ENCODE results near the gene LHX2. TPM values are rescaled to one million over a fixed set of nuclear protein-coding genes. Genes with fewer than 3 reads are reported as not detected.

LHX2 gene
- total RNA-seq, 4 donors from 2014 or later, result not detected

DNA sequence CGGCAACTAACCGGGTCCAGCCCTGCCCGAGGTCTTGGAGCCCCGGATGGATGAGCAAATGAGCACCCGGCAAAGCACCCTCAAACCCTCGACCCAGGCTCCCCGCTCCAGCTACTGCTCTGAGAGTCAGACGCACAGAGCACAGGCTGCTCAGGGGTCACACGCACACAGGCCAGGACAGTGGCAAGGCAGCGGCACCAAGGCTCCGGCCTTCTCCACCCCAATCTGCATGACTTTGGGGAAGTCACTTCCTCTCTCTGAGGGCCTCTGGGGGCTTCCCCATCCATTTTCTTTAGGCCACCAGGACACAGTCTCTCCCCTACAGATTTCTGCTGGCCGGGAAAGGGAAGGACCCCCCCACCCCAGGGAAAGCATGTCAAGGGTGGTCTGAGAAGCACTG, 18.0 kb downstream of the LHX2 start:
- no peaks in the 10 kb centered on the region for H3K36me3 ChIP-seq
- no peak for TF ChIP-seq POLR2A (IDR thresholded peaks at IDR 0.05)
- TF ChIP-seq, protein P1, sequence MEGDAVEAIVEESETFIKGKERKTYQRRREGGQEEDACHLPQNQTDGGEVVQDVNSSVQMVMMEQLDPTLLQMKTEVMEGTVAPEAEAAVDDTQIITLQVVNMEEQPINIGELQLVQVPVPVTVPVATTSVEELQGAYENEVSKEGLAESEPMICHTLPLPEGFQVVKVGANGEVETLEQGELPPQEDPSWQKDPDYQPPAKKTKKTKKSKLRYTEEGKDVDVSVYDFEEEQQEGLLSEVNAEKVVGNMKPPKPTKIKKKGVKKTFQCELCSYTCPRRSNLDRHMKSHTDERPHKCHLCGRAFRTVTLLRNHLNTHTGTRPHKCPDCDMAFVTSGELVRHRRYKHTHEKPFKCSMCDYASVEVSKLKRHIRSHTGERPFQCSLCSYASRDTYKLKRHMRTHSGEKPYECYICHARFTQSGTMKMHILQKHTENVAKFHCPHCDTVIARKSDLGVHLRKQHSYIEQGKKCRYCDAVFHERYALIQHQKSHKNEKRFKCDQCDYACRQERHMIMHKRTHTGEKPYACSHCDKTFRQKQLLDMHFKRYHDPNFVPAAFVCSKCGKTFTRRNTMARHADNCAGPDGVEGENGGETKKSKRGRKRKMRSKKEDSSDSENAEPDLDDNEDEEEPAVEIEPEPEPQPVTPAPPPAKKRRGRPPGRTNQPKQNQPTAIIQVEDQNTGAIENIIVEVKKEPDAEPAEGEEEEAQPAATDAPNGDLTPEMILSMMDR (IDR thresholded peaks at IDR 0.05), result no peak
- intact Hi-C loops (cut with DNase I), result no loop called here
- DNase-seq, result no peak
- no peaks in the 10 kb centered on the region for H3K4me1 ChIP-seq
- H3K27ac ChIP-seq, result no peak overlapping the region
- H3K4me3 ChIP-seq (replicated peaks in 1 of 3), result no peak overlapping the region
- 59 to 67% methylated on average over 9 to 12 of the region's 12 CpGs for WGBS, 2 donors
- no peaks in the 10 kb centered on the region for H3K9me3 ChIP-seq
- H3K27me3 ChIP-seq, result no peaks in the 10 kb centered on the region

- H3K27me3 ChIP-seq, result no peaks in the 10 kb centered on the region
- intact Hi-C loops (cut with DNase I), result no loop called here
- no peak overlapping the region for H3K4me3 ChIP-seq (replicated peaks in 1 of 3)
- H3K4me1 ChIP-seq, result no peaks in the 10 kb centered on the region
- H3K9me3 ChIP-seq, result no peaks in the 10 kb centered on the region
- TF ChIP-seq, protein P1 (IDR thresholded peaks at IDR 0.05), result no peak
- TF ChIP-seq POLR2A (IDR thresholded peaks at IDR 0.05), result no peak
- 78 to 85% methylated on average over 16 of the region's 16 CpGs for WGBS, 2 donors
- no peaks in the 10 kb centered on the region for H3K36me3 ChIP-seq
- no peak overlapping the region for H3K27ac ChIP-seq
- DNase-seq, result no peak
Observed at GRCh38 chr9:124030969-124031451, 19.4 kb downstream of the LHX2 start.

GRCh38 chr9:124032247-124032646, 20.7 kb downstream of the LHX2 start:
- no peak for TF ChIP-seq POLR2A (IDR thresholded peaks at IDR 0.05)
- TF ChIP-seq, protein P1 (IDR thresholded peaks at IDR 0.05), result no peak
- Histone ChIP-seq H3K9me3 (no peaks in the 10 kb centered on the region), H3K36me3 (no peaks in the 10 kb centered on the region), H3K4me1 (no peaks in the 10 kb centered on the region), H3K4me3 (replicated peaks in 1 of 3) (no peak overlapping the region), H3K27ac (no peak overlapping the region), H3K27me3 (no peaks in the 10 kb centered on the region)
- no peak for DNase-seq
- intact Hi-C loops (cut with DNase I), result no loop called here
- WGBS, 2 donors, result 11 to 15% methylated on average over 20 to 24 of the region's 24 CpGs

DNA sequence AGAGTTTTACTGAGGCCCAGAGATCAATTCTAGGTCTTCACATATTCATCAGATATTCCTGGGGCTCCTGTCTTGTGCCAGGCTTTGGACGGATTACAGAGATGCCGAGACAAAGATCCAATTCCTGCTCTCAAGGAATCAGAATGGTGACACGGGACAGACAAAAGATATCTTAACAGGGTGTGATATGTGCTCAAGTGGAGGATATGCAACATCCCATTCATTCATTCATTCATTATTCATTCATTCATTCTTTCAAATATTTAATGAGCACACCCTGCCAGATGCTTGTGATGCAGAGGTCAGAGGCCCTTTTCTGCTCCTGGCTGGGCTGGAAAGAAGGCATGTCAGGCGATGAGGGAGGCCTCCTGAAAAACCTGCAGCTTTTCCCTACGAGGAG, 21.8 kb downstream of the LHX2 start:
- intact Hi-C loops (cut with DNase I), result no loop called here
- H3K27me3 ChIP-seq, result no peaks in the 10 kb centered on the region
- H3K4me1 ChIP-seq, result no peaks in the 10 kb centered on the region
- no peak for DNase-seq
- H3K4me3 ChIP-seq (replicated peaks in 1 of 3), result no peak overlapping the region
- WGBS, 2 donors, result 90 to 91% methylated on average over 5 of the region's 5 CpGs
- H3K36me3 ChIP-seq, result no peaks in the 10 kb centered on the region
- no peaks in the 10 kb centered on the region for H3K9me3 ChIP-seq
- H3K27ac ChIP-seq, result no peak overlapping the region
- TF ChIP-seq, protein P1 (IDR thresholded peaks at IDR 0.05), result no peak
- no peak for TF ChIP-seq POLR2A (IDR thresholded peaks at IDR 0.05)

GRCh38 chr9:124033967-124034366, 22.4 kb downstream of the LHX2 start:
- TF ChIP-seq POLR2A (IDR thresholded peaks at IDR 0.05), result no peak
- TF ChIP-seq, protein P1 (IDR thresholded peaks at IDR 0.05), result no peak
- Histone ChIP-seq H3K4me1 (no peaks in the 10 kb centered on the region), H3K4me3 (replicated peaks in 1 of 3) (no peak overlapping the region), H3K36me3 (no peaks in the 10 kb centered on the region), H3K27ac (no peak overlapping the region), H3K27me3 (no peaks in the 10 kb centered on the region), H3K9me3 (no peaks in the 10 kb centered on the region)
- intact Hi-C loops (cut with DNase I), result no loop called here
- DNase-seq, result no peak
- WGBS, 2 donors, result 88 to 93% methylated on average over 3 of the region's 3 CpGs
